NCI-H146 treated with DMSO at 0.1 percent for 48 hours (cell line): ENCODE data around the gene PDIA4.
"Not testable (repeated sequence)": the region's sequence is repeated elsewhere in the genome, so short reads cannot be mapped to it uniquely, and the experiment has no call there.

Experiments used
- DNase-seq: peaks from one replicate; lab custom pipeline; 2025; ENCODE audit not compliant: unreplicated experiment; lab: John Stamatoyannopoulos, UW

PDIA4 gene

GRCh38 chr7:149004405-149005370, 23.6 kb downstream of the PDIA4 start:
- DNase-seq = no peak

GRCh38 chr7:149003560-149004305, 24.6 kb downstream of the PDIA4 start:
- DNase-seq = no peak

GRCh38 chr7:149003018-149003417, 25.3 kb downstream of the PDIA4 start:
- DNase-seq = no peak

- DNase-seq = no peak
Observed at GRCh38 chr7:149002604-149003003, 25.7 kb downstream of the PDIA4 start.

GRCh38 chr7:149001427-149002068, 26.8 kb downstream of the PDIA4 start:
- DNase-seq = no peak

- no peak for DNase-seq
Observed at GRCh38 chr7:149000961-149001360, 27.3 kb downstream of the PDIA4 start.

- no peak for DNase-seq
Observed at GRCh38 chr7:148999192-148999591, 29.1 kb downstream of the PDIA4 start.

GRCh38 chr7:148997497-148997896, 30.8 kb downstream of the PDIA4 start:
- no peak for DNase-seq

GRCh38 chr7:148994576-148994975, 33.7 kb downstream of the PDIA4 start:
- DNase-seq = no peak

- no peak for DNase-seq
Observed at GRCh38 chr7:148993193-148993592, 35.1 kb downstream of the PDIA4 start.

GRCh38 chr7:148991536-148991935, 36.8 kb downstream of the PDIA4 start:
- no peak for DNase-seq

- peak; percentile 38 for DNase-seq
Observed at GRCh38 chr7:148987751-148988512, 40.4 kb downstream of the PDIA4 start.

- DNase-seq = peak; percentile 91
Observed at GRCh38 chr7:148987010-148987750, 41.1 kb downstream of the PDIA4 start.

- DNase-seq = no peak
Observed at GRCh38 chr7:148986742-148987009, 41.6 kb downstream of the PDIA4 start.

GRCh38 chr7:148983200-148984146, 44.8 kb downstream of the PDIA4 start:
- DNase-seq = peak; percentile 84

GRCh38 chr7:148982654-148983199, 45.6 kb downstream of the PDIA4 start:
- DNase-seq = no peak

- no peak for DNase-seq
Observed at GRCh38 chr7:148979827-148980226, 48.5 kb downstream of the PDIA4 start.

- not testable (repeated sequence) for DNase-seq
Observed at GRCh38 chr7:148979072-148979471, 49.2 kb downstream of the PDIA4 start.

GRCh38 chr7:148978091-148978490, 50.2 kb downstream of the PDIA4 start:
- DNase-seq = no peak
